HG03045 (cell line): Measurements from ENCODE around the gene CLRN1.

Experiments used
- ATAC-seq: cut with Tn5 transposase; IDR thresholded peaks from one replicate; pipeline ENCODE4 v1.9.1; 2021; ENCODE audit warnings: mild to moderate bottlenecking, moderate library complexity; ENCODE audit not compliant: unreplicated experiment

CLRN1 gene

DNA sequence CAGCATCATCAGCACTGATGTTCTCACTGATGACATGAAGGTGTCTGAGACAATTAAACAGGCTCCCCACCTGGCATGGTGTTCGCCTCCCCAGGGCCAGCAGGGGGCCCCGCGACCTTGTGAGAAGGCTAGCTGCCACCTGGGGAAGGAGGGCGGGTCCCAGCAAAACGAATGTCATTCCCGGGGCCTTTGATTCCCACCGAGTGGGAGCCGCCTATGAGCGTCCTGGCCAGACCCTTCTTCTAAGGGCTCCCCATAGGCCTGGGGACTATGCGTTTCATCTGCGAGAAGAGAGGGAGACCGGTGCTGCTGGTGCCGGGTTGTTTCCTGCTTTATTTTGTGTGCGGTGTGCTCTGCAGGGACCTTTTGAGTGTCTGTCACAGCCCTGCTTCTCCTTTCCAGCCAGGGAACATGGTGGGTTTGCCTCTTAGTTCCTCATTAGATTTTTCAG lies 46.8 kb downstream of the CLRN1 start:
- ATAC-seq = peak; percentile 88

DNA sequence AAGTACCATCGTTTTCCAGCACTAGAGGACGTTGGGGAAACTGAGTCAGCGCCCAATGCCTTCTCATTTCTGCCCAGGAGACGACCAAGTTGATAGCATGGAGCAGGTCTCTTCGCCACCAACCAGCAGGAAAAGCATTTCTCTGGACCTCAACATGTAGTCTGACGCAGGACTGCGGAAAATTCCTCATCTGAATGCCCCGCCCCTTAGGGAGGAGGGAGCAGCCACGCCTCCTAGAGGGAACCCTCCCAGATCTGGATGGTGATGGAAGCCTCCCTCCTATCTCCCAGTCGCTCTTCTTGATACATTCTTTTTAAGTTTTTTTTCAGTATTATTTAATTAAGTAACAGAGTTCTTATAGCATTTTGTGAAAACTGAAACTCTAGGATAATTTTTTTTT lies 49.9 kb downstream of the CLRN1 start:
- no peak for ATAC-seq

DNA sequence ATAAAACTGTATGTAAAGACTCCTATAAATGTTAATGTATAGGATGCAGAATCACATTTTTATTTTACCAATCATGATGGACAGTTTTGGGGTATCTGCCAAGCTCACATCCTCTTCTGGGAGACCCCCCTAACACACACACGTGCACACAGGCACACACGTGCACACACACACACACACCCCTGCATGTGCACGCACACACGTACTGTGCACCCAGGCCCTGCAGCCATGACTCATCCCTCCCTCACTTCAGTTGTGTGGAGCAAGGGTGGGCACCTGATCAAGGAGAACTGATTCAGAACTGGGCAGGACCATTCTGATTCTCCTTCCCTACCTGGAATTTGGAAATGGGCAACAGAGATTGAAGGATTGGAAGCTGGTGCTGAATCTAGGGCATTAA lies 51.3 kb downstream of the CLRN1 start:
- no peak for ATAC-seq

DNA sequence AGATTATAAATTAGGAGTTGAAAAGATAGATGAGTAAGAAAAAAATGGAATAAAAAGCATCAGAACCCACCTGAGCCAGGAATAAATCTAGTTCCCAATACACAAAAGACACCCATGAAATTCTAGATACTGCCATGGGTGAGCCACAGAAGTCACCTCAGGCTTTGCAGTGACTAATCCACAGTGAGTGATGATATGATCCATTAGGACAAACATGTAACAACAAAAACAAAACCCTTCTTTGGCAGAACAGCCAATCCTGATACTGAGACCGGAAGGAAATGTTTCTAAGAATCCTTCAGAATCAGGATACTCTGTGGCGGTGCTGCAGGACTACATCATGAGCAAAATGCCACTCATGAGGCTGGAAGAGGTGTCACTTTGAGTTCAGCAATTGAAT lies 52.3 kb downstream of the CLRN1 start:
- ATAC-seq = no peak

DNA sequence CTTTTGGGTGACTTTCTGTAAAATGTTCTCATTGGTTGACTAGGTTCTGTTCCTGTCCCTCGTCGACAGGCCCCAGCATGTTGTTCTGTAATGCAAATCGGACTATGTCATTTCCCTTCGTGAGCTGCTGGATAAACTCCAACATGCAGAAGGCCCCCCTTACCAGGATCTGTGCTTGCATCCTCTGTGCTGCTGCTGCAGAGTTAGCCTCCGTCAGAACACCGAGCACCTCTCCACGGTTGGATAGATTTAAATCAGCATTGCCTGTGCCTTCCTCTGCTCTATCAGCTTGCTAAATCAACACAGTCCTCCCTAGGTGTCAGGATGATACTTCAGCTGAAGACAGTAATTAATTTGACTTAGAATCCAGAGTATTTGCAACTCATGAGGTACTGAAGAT lies 54.6 kb downstream of the CLRN1 start:
- ATAC-seq = no peak

DNA sequence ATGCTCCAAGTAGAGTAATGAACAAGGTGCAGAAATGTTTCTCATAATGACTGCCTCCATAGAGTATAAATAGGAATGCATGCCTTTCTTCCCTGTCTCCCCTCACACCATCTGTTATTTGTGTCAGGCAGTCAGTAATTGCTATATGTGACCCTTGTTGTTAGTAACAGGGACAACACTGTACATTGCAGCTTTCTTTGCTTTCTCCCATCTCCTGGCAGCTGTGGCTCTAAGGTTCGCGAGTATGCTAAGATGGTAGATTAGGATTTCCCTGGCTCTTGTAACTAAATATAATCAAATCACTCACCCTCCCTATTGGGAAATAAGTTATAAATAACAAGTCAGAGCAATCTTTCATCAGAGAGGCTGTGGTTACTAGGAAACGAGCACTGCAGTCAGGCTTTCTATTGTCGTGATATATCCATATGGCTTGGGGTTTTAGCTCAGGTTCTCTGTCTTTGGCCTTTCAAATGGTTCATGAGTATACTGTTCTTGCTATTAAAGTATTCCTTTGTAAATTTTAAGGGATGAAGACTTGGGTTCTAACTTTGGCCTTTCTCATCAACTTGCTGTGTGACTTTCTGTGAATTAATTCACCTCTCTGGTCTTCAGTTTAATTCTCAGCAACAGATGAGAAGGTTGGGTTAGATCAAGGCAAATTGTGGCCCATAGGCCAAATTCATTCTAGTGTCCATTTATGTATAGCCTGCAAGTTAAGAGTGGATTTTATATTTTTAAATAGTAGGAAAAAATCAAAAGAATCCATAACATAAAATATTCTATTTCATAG lies 59.2 kb downstream of the CLRN1 start:
- no peak for ATAC-seq

DNA sequence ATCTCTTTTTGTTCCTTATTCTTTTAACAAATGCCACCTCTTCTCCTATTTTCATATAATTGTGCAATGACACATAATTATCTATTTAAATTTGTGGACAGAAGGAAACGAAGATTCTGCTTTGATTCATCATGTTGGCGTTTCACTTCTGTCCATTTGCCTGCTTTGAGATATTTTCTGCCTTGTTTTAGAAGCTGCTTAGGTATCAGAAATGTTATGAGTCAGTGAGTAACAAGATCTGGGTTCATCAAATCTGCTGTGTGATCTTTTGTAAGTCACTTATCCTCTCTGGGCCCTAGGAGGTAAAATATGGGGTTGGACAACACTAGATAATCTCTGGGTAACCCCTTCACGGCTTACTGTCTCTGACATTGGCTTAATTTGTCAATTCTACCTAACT lies 60.0 kb downstream of the CLRN1 start:
- ATAC-seq = no peak

DNA sequence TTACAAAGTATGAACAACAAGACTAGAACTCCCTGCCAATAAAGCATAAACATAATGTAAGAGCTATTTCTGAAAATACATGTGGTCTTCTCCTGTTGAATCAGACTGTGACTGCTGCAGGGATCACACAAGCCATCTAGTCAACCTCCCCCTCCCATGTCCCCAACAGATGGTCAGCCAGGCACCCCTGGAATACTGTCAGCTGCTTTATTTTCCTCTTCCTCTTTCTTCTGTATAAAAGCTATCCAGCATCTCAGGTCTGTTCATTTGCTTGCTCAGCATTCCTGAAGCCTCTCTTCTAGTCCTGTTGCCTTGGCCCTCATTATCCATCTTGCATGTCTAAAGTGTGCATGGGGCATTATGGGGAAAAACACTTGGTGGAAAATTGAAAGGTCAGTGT lies 60.8 kb downstream of the CLRN1 start:
- no peak for ATAC-seq

DNA sequence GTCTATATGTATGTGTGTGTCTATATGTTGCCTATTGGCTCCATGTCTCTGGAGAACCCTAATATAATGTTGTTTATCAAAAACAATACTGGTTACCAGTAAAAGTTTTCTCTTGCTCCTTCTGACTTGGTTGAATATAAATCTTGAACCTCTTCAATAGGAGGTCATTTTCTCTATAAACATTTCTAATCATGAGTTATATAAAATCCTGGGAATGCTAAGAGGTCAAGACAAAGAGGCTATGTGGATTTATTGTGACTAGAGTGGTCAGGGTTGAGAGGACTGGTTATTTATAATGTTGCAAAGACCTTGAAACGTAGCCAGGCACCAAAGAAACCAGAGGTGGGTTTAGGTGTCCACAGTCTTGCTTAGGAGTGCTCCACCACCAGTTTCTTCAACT lies 66.1 kb downstream of the CLRN1 start:
- ATAC-seq = no peak

DNA sequence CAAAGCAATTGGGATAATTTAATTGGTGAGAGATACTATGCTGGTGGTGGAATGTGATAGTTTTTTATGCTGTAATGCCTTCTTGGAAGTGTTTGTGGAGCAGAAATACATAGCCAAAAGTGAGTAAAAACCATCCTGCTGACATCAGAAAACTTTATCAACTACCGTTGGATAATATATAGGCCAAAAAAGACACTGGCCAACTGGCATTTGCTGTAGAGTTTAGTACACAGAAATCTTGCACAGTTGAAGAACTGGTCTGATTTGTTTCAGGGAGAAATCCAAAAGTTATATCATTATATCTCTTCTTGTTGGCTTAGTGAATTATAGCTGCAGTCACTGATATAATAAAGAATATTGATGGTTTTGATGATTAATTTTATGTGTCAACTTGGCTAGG lies 66.8 kb downstream of the CLRN1 start:
- no peak for ATAC-seq

DNA sequence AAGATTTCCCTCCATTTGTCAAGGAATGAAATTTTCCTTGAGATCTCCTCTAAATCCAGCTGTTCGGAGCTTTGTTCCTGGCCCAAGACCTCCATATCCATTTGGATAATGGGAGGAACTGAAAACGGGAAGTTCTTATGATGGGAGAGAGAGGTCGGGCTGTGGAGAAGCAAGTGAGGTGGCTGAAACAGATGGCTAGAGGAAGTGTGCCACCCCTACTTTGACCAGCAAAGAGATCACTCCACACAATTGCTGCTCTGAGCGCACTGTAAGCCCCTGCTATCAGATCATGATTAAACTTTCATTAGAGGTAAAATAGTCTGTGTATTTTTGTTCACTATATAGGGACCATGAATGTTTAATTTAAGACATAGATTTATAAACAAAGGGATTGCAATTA lies 67.2 kb downstream of the CLRN1 start, which contains the start of gene MINDY4B:
MINDY4B (minus strand) TSS at position 101 of the 400 bp plus-strand sequence; CDS start at position 101, 0 bp downstream.
- no peak for ATAC-seq

DNA sequence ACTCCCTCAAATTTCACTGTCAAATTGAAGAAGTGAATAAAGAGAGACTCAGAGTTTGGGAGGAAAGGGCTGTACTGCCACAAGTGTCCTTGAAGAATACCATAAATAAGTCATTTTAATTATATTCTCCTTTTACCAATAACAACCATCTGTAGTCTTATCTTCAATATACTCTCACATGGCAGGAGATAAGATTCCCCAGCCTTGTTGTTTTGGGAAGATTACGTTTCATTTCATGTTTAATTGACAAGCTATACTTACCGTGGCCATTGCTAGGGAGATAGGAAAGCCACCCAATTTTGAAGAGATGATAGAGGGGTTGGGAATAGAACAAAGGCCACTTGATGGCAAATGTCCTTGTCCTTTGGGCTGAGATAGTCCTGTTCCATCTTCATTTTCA lies 69.5 kb downstream of the CLRN1 start:
- ATAC-seq = no peak

DNA sequence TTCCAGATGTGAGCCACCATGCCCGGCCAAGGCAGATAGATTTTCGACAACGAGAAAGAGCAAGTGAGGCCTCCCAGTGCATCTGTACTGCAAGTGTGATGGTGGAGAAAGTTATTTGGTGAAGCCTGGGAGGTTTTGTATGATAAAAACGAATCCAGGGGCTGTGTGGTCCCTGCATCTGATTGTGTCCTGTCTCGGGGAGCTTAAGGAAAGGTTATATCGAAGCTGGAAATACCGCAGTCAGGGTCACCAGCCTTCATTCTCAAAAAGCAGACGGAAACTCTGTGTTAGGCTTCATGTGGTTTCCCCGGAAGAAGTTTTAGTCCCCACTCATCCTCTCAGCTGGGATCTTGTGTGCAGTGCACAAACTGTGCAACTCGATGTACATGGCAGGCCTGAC lies 70.7 kb downstream of the CLRN1 start:
- no peak for ATAC-seq

DNA sequence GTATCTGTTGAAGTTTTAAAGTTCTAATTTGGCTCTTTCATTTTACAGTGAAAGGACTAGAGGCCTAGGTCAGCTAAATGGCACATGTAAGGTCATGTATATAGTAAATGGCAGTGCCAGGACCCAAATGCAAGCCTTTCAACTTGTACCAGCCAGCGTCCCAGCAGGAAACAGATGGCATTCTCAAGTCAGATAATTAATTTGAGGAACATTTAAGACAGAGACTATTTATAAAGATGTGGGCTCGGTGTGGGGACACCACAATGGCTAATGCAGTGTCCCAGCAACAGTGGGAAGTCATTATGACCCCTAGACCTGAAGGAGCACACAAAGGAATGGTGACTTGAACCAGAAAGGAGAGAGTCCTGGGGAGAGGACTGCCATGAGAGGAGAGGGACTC lies 73.4 kb downstream of the CLRN1 start:
- ATAC-seq = no peak

DNA sequence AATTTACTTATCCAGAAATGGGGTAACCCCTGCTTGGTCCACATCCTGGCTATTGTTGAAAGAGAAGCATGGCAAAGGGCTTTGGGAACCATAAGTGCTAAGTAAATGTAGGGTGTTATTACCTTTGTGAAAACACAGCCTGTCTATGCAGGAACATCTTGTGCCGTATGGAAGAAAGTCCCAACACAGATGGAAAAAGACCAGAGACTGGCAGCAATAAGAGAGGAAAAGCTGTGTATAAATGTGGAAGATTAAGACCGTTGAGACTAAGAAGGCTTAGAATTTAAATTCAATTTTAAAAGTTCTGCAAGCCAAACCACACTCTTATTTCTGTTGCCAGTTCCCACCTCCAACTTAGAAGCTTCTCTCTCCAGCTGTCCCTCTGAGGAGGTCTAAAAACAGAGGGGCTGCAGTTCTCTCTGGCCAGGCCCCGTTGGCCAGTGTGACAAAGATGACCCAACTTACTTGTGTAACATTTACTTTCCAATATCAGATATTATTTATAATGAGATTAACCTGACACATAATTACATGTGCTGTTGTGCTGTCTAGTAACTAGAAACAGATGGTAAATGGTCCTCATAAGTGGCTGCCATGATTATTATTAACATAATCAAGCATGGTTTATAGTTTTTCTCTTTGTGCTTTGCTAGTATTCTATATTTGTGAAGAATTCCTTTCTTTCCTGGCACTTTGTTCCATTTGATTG lies 74.3 kb downstream of the CLRN1 start:
- no peak for ATAC-seq

DNA sequence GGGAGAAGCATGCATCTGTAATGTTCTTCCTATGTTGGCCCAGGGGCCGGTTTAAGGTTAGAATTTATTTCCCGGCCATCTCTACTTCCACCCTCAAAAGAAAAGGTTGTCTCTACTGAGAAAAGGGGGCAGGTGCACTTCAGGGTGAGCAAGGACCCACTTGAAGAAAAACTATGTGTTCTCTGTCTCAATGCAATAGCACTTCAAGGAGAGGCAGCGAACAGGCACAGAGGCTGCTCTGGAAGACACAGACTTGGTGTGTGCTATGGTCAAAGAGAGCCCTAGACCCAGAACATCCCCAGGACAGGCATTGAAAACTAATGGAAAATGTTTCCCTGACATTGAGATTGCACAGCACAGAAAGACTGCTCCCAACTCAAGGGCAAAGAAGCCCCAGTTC lies 74.9 kb downstream of the CLRN1 start:
- no peak for ATAC-seq

DNA sequence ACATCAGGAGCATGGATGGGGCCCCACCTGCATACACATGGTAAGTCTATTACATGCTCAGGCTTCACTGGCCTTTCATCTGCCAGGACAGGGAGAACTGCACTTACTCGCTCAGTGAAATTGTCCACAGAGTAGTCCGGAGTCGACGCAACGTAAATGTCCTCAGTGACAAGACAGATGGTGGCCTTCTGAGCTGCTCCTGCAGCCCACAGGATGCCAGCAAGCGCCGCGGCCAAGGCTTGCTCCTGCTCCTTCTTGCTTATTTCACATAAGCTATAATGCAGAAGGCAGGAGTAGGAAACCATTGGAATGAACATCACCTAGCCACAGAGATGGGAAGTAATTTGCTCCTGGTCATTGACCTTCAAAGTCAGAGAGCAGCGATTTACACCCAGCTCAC lies 81.7 kb downstream of the CLRN1 start:
- no peak for ATAC-seq

DNA sequence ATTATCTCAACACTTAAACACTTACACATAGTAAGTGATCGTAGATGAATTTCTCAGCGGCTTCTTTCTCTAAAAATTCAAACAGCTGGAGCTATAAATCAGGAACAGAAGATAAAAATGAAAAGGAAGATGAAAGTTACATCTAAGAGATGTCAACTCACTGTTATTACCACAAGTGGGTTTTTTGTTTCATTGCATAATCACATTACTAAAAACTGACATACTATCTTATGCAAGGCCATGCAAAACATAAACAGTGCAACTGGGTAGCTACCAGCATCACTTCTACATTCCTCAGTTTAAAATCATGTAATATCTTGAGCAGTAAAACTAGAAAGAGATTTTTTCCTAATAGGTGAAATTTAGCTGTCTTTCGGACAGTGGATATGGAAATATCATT lies 82.2 kb downstream of the CLRN1 start:
- ATAC-seq = no peak

DNA sequence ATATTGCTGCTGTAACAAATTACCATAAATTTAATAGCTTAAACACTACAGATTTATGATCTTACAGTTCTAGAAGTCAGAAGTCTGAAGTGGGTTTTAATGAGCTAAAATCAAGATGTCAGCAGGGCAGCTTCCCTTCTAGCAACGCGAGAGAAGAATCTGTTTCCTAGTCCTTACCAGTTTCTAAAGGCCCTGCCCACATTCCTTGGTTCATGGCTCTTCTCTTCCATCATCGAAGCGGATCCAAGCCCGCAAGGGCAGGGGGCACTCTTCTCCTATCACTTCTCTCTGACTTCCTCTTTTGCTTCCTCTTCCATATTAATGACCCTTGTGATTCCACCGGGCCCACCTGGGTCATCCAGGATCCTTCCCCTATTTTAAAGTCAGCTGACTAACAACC lies 83.4 kb downstream of the CLRN1 start:
- ATAC-seq = no peak

DNA sequence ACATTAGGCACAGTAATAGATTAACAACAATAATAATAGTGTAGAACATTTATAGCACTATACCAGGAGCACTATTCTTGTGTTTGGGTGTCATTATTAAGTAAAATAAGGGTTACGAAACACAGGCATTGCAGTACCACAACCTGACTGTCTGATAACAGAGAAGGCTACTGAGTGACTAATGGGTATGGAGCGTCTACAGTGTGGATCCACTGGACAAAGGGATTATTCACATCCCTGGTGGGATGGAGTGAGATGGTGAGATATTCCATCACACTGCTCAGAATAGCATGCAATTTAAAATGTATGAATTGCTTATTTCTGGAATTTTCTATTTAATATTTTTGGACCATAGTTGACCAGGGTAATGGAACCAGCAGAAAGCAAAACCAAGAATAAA lies 85.5 kb downstream of the CLRN1 start:
- ATAC-seq = no peak

DNA sequence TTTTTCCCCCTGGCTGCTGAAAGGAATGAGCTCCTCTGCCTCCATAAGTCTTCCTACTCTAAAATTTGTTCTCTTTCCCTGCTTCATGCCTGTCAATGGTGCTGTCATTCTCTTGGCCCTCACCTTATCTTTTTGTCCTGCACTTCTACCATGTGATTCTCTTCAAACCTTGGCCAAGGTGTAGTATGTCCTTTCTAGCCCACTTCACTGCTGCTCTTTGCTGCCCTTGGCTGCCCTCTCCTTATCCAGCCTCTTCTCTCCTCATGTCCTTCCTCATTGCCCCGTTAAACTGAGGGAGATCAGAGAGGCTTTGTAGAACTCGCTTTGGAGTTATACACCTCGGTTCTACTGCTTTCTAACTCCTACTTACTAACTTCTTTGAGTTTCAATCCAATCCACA lies 87.0 kb downstream of the CLRN1 start:
- ATAC-seq = no peak

DNA sequence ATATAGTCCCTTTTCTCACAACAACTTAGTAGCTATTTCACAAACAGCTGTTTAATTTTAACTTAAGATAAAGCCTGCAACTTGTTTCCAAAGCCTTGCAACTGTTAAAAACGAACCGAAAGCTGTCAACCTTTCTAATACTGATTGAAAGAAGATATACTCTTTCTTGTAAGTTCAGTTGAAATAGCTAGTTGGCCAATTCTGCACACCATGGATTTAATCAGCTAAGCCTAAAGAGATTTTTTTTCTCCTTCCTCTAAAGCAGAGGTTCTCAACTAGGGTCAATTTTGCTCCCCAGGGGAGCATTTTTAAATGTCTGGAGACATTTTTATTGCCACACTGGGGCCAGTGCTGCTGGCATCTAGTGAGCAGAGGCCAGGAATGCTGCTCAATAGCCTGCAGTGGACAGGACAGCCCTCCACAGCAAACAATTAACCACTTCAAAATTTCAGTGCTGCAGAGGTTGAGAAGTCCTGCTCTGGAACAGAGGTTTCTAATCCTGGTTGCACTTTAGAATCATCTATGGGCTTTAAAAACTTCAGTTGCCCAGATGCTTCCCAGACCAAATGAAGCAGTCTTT lies 93.4 kb downstream of the CLRN1 start:
- ATAC-seq = no peak
